CD4-positive, alpha-beta T cell treated with Interleukin-15 for 1 hour (primary cell): Measurements from ENCODE around the gene WLS.
"Not testable (repeated sequence)": the region's sequence is repeated elsewhere in the genome, so short reads cannot be mapped to it uniquely, and the experiment has no call there.

Experiments
- DNase-seq: peaks from one replicate; pipeline ENCODE4 v3.0.0-alpha.2; 2020

WLS gene

DNA sequence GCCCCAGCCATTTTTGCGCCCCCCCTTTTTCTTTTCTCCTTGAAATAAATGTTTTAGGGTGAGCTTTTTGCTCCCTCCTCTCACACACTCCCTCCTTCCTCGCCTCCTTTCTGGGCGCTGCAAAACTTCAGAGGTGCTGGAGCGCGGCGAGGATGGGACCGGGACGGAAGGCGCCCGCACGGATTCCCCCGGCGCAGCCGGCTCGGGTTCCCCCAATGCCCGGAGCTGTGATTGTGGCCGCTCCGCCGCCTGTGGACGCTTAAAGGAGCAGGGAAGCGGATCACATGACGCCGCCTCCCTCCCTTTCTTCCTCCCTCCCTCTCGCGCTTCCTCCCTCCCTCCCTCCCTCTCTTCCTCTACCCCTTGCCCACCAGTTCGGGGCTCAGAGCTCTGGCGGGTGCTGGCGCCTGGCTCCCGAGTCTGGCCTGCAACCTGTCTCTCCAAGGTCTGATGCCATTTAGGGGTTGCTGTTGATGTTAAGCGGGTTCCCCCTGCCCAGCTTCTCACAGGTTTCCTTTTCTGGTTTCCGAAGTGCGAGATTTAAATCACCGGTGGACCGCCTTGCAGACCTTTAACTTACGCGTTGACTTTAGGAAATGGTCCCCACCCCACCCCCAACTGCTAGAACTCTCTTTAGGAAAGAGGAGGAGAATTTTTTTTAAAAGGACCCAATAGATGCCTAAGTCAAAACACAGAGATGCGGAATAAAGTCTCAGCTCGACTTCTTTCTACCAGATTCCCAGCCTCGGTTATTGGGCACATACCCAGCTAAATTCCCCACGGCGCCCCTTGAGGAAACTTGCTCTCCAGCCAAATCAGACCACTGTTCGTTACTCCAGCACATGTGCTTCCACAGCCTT is at the start of gene WLS:
Gene WLS (minus strand): TSS at position 235 of the 860 bp plus-strand sequence. CDS start 224 bp downstream, at position 11.
- DNase-seq: peak; percentile 22

DNA sequence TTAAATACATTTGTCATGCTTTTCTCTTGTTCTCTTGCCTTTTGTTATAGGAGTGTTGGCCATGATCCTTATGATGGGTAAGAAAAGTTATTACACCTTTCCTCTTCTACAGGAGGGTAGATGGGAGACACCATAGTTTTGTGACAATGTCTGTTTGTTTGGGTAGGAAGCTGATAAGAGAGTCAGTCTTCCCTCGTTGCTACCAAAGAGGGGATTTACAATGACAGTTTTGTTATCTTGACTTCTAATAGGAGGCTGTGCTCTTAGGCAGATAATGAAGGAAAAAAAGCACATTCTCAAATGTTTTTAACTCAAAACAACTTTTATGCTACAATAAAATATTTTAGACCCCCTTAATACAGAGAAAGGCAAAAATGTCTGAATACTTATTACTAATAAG is 48.0 kb upstream of the WLS start:
- DNase-seq: no peak

DNA sequence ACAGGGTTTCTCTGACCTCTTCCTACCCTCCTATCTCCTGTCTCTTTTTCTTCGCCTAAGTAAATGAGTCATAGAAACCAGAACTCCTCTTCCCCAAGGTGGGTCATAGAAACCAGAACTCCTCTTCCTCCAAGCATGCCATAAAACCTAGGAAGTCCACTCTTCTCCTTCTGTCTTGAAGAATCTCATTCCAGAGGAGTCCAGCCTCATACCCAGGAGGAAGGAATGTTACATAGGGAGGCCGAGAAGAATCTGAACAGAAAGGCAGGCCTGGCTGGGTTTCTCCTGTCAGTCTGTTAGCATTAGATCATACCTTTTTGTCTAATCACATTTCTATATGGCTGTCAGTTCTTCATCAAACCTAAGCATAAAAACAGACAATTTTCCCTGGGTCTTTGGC is 47.5 kb upstream of the WLS start:
- DNase-seq: no peak

DNA sequence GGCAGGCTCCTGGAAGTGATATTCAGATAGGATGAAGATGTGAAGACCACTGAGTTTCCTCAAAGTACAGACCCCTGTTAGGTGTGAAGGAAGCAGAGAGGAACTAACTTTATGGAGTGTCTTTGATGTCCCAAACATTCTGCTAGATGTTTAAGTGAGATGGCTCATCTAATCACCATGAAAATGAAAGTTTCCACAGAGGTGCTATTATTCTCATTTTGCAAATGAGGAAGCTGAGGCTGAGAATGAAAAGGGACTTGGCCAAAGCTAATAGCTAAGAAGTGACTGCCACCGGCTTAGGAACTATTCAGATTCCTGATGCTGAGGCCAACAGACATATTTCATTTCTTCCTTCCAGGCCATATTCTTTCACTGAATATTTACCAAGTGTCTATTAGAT is 45.9 kb upstream of the WLS start:
- DNase-seq: no peak

DNA sequence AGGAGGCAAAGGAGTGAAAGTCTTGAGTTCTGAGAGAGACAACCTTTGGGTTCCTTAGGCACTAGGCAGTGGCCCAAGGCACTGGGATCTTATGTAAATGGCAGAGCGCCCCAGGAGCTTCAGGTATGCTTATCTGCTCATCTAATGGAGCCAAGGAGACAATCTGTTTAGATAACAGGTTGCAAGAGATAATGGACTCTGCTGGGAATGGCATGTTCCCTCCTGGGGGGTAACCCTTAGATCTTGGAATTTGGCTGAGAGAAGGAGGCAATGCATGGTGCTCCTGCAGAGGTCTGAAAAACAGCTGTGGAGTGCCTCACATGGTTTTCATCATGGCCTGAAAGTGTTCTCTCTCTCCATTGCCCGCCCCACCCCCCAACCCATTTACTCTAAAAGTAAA is 44.1 kb upstream of the WLS start:
- no peak for DNase-seq

DNA sequence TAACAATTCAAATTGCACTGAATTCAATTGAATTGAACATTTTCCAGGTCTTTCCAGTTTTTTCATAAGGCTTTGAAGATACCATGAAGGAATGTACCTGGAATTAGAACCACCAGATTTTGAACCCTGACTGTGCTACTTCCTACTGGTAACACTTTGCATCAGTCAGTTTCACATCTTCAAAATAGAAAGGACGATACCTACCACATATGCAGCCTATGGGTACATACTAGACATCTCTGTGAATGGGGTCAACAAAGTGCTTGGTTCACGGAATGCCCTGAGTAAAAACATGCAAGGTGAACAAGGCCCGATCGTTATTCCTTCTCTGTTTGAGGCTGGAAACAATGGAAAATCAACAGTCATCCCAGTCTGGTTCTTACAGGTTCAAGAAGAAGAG is 41.2 kb upstream of the WLS start:
- no peak for DNase-seq

DNA sequence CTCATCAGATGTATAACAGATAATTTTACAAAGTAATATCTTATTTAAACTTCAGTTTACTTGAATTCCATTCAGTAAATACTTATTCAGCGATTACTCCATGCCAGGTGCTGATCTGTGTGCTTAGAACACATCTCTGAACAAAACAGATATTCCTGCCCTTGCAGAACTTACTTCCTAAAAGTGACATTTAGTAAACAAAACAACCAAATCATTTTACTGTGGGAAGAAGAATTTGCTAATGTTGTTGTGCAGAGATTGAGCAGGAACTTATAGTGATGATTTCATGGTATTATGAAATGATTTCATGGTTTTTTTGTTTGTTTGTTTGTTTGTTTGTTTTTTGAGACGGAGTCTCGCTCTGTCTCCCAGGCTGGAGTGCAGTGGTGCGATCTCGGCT is 39.3 kb upstream of the WLS start:
- no peak for DNase-seq

DNA sequence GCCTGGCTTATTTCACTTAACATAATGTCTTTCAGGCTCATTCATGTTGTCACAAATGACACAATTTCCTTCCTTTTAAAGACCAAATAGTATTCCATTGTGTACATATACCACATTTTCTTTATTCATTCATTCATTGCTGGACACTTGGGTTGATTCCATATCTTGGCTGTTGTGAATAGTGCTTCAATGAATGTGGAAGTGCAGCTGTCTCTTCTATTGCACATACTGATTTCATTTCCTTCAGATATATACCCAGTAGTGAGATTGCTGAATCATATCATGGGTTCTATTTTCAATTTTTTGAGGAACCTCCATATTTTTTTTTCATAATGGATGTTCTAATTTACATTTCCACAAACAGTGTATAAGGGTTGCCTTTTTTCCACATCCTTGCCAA is 38.6 kb upstream of the WLS start:
- DNase-seq: no peak

DNA sequence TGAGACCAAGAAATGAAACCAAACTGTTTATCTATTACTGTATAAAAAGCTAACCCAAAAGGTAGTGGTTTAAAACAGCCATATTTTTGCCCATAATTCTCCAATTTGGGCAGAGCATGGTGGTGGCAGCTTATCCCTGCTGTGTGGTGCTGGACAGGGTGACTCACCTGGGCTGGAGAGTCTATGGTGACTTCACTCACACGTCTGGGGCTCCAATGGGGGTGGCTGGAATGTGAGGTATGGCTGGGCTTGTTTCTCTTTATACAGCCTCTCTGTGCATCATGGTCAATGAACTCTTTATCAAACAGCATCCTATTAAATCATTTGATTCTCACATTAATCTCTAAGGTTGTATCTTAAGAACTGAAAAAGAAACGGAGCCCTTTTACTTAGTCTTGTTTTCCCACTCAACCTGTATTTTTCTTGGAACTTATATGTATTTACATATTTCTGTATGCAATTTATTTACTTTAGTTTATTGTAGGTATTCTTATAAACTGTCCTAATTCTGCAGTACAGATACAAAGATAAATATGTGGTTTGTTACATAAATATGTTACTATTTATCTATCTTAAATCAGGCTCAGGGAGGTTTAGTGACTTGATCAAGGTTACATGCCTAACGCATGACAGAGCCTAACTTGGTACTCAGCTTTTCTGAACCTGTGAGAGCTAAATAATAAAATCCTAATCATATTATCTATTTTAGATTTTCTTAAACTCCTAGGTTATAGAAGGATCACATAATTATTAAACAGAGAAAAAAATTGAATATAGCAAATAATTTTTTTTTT is 37.5 kb upstream of the WLS start:
- no peak for DNase-seq

DNA sequence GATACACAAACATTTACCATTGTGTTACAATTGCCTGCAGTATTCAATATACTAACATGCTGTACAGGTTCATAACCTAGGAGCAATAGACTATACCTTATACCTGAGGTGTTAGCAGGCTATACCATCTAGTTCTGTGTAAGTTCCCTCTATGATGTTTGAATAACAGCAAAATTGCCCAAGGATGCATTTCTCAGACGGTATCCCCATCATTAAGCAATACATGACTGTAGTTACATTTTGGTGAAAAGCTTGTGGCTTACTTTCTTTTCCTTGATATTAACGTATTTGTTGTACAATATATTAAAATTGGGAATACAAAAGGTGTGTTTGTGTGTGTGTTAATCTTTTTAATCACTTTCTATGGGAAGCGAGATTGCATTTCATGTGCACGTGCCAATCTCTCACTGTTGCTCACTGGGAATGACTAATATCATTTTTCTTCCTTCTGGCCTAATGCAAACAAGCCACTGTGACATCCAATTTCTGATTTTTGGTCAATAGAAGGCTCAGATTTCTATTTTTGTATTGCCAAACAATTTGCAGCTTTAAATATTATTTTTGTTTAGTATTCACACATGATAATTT is 36.7 kb upstream of the WLS start:
- no peak for DNase-seq

DNA sequence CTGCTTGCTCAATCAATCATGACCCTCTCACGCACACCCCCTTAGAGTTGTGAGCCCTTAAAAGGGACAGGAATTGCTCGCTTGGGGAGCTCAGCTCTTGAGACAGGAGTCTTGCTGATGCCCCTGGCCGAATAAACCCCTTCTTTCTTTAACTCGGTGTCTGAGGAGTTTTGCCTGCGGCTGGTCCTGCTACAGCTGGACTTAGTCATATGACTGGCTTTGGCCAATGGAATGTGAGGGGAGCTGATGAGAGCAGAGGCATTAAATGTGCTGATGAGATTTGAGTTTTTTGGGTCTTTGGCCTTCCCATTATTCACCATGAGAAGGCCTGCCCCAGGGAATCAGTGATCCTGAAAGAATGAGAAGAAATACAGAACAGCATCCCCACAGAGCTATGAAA is 24.5 kb upstream of the WLS start:
- DNase-seq: not testable (repeated sequence)

DNA sequence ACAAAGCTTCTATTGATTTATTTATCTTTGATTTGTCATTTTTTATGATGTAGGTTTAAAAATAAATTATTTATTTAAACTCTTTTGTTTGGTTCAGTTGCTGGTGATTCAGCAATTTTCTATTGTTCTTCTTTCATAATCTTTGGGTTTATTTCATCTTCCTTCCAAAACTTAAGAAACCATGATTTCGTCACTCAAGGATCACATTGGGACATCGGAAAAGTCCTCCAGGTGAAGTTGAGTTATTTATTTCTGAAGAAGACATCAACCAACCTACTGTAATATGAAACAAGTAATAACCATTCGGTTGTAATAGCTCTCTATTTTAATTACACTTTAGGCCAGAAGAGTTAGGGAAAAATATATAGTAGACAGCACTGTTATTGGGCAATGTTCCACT is 23.0 kb upstream of the WLS start:
- no peak for DNase-seq

DNA sequence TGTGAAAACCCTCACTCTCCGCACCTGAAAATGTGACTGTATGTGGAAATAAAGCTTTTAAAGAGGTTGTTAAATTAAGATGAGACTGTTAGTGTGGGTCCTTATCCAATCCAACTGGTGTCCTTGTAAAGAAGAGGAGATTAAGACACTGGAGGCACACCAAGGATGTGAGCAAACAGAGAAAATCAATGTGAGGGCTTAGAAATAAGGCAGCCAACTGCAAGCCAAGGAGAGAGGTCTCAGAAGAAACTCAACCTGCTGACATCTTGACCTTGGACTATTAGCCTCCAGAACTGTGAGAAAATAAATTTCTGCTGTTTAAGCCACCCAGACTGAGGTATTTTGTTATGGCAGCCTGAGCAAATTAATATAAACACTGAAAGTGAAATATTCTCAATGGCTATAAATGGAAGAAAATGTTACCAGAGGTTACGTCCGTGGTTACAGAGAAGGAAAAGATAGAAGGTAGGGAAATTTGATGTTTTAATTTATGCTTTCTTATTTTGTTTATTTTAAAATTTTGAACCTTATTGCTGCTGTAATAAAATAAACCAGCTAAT is 22.4 kb upstream of the WLS start:
- DNase-seq: no peak

DNA sequence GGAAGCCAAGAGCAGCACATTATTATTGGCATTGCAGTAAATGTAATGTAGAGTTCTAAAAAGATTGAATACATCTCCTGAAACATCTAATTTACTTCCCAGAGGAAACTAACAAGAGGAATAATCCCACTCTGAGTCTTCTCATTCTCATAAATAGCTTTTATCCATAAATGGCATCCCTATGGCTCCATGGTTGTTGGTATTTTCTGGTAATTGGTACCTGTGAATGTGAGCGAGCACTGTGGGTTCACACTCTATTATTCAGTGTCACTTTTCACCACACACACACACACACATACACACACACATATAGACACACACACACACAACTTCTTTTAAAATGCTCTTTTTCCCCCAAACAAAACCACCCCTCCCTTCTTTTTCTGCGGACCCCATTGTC is 4.7 kb upstream of the WLS start:
- no peak for DNase-seq

DNA sequence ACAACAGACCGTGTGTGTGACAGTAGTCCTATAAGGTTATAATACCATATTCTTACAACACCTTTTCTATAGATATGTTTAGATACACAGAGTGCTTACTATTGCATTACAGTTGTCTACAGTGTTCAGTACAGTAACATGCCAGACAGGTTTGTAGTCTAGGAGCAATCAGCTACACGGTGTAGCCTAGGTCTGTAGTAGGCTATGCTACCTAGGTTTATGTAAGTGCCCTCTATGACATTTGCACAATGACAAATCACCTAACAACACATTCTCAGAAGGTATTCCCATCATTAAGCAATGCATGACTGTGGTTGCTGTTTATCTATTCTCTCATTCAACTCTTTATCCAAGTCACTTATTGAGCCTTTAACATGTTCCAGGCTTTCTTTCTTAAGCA is 1.8 kb upstream of the WLS start:
- DNase-seq: no peak

DNA sequence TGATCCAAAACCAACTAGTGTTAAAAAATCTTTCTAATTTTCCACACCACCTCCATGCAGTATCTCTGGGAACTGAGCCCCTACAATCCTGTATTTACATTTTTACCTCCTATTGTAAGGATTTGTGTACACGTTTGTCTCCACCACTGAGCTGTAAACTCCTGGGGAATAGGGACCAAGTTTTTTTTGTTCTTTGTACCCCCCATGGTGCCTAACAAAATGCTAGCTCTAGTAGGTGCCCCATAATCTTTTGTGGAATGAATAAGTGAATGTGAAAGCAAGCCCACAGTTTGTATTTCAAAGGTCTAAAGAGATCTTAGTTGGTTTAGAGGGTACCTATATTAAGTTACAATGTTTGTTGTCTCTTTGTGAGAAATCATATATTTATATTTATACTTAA is 879 bp upstream of the WLS start:
- DNase-seq: no peak

DNA sequence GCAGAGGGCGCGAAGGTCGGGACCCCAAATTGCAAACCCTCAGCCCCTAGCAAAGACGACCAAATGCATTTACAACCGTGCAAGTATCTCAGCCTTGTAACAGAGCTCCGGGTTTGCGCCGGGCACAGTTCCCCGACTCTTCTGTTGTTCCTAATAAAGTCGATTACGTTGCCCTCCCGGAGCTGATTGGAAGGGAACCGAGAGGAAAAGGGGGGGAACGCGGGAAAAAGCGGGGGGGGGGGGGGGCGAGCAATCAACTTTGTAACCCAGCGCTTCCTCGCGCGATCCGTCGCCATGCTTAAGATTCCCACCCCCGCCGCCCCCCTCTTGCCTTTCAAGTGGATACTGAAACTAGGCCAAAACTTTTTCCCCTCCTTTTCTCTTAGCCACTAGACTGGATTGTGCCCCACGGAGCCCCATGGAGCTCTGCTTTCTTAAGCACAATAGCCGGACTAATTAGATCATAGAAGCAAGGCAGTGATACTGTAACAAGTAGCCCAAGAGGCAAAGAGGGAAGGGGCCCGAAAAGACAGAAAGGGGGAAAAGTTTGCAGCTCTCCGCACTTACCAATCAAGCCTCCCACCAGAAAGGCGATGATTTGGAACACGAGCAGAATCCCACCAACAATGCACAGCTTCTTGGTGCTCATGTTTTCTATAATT is 565 bp downstream of the WLS start:
- no peak for DNase-seq

DNA sequence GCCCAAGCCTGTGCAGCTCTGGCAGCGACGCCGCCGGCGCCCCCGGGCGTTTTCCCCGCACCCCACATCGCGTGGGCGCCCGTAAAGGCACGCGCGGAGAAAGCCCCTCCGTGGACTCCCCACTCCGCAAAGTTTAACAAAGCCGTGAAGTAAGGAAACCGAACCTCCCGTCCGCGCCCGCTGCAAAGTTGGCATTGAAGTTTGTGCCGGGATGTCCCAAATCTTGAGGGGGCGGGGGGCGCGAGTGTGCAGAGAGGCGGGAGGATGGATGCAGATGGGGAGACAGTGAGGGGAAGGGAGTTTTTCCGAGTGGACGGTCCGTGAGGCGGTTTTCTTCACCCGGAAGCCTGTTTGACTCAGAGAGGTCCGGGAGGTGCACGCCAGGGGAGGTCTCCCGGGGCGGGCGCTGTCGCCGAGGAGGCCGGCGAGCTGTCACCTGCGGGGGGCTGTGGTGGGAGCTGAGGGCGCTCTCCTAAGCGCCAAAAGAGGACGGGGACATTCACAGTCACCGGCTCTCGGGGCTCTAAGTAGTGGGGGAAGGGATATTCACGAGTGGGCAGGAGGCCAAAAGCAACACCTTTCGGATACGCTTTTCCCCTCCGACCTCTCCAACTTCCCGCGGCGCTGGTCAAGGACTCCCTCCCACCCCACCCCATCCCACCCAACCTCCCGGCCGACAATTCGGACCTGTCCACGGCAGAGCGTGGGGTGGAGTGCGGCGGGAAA is 1.3 kb downstream of the WLS start:
- DNase-seq: no peak

DNA sequence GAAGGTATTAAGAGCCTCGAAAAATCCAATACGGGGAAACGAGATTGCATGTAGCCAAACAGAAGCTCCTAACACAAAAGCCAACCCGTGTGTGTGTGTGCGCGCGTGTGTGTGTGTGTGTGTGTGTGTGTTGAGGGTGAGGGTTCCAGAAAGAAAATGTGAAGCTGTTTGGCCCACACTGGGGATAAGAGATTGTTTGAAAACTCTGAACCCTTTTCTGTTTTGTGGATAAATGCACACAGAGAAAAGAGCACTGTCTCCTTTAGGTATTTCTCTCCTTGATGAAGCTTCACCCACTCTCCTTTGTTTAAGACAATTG is 1.9 kb downstream of the WLS start:
- DNase-seq: no peak

DNA sequence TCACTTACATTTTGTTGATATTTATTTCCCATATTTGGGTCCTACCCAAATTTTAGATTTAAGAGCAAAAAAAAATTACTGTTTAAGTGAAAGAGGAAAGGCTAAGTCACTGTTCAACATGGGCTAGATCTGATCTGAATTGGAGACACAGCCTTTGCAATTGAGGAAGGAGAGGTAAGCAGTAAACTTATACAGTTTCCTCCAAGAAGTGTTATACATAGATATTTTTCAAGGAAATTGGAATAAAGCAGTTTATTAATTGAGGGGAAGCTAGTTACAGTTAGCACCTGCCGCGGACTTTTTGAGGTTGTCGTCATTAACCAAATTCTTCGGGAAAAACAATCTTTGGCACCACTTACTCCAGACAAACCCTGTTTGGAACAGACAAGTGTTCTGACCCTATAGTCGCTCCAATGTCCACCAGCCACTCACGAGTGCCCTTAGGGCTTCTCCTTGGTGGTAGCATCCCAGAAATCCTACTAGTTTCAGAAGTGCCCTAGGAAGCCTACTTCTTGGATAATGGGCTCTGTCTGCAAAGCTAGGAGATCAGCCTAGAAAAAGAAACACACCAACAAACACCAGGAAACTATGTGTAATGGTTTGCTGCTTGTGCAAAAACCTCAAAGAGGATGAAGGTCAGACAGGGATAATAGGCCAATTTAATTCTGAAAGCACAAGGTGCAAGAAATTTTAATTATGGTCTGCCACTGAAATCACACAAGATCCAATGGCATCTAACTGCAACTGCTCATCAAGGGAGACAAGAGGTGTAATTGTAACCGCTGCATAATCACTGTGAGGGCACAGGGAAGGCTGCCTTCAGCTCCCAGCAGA is 2.5 kb downstream of the WLS start:
- no peak for DNase-seq

DNA sequence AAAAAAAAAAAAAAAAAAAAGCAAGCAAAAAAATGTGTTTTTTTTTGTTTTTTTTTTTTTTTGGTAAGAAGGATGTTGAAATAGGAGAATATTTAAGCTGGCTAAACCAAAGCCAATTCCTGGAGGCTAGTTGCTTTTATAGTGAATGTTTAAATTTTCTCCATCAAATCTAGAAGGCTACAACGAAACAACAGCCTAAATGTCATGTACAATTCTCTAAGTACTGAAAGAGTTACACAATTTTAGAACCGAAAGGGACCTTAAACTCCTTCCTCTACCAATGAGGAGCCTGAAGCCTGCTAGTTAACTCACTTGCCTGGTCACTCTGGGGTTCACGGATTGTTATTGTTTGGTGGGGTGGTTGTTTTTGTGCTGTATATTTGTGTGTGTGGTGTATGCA is 3.5 kb downstream of the WLS start:
- no peak for DNase-seq

DNA sequence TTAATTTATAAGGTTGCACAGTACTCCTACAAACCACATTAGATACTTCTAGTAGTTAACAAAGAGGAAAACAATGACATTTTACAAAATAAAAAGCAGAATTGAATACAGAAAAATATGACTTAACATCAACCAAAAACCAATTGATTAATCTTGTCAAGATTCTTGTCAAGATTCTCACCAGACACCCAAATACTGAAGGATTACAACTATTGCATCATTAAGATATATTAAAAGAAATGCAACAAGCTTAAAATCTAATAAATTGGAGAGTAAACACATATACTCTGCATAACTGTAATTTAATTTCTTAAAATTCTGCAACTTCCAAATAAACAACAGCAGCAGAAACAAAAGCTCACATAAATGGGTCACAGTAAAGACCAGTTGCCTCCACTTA is 4.7 kb downstream of the WLS start:
- DNase-seq: no peak
